Osteocyte (in vitro differentiated cells): Measurements from ENCODE around the gene ZC3H12D. TPM values are rescaled to one million over a fixed set of nuclear protein-coding genes. Genes with fewer than 3 reads are reported as not detected.
A peak's percentile ranks its signal among the peaks of the same experiment; 100 is the strongest.

ENCODE experiments used
- DNase-seq: peaks from one replicate; pipeline ENCODE4 v3.0.0; 2021; ENCODE audit warnings: mixed read lengths; ENCODE audit not compliant: unreplicated experiment; ENCODE audit errors: extremely low spot score
- H3K27ac Mint-ChIP-seq: one replicate; pipeline ENCODE4 v1.8.0; 2021; ENCODE audit warnings: mild to moderate bottlenecking, mixed read lengths; ENCODE audit not compliant: unreplicated experiment
- H3K27me3 Mint-ChIP-seq: one replicate; pipeline ENCODE4 v1.8.0; 2021; ENCODE audit warnings: mixed read lengths; ENCODE audit not compliant: unreplicated experiment
- H3K36me3 Mint-ChIP-seq: one replicate; pipeline ENCODE4 v1.8.0; 2021; ENCODE audit warnings: mixed read lengths; ENCODE audit not compliant: unreplicated experiment
- H3K4me1 Mint-ChIP-seq: one replicate; pipeline ENCODE4 v1.8.0; 2021; ENCODE audit warnings: mixed read lengths; ENCODE audit not compliant: unreplicated experiment
- H3K4me3 Mint-ChIP-seq: one replicate; pipeline ENCODE4 v1.8.0; 2021; ENCODE audit warnings: mild to moderate bottlenecking, moderate library complexity, mixed read lengths; ENCODE audit not compliant: unreplicated experiment
- H3K9me3 Mint-ChIP-seq: one replicate; pipeline ENCODE4 v1.8.0; 2021; ENCODE audit warnings: mixed read lengths; ENCODE audit not compliant: unreplicated experiment
- CTCF ChIP-seq: fragments of 200-600 bp; sonication (generic); IDR thresholded peaks from 2 replicates; pipeline ENCODE4 v1.5.0; 2021; ENCODE audit warnings: antibody characterized with exemption, mild to moderate bottlenecking, moderate library complexity
- total RNA-seq: library from RNA; stranded (reverse); gene quantifications from 2 replicates; pipeline ENCODE4 v1.2.1, GENCODE V29; 2021

Gene ZC3H12D
- total RNA-seq, 1 donor from 2014 or later = not detected

GRCh38 chr6:149436647-149437046 is 48.2 kb downstream of the ZC3H12D start:
- no peak overlapping the region for H3K4me3 Mint-ChIP-seq
- no peak overlapping the region for H3K27ac Mint-ChIP-seq
- no peak for TF ChIP-seq CTCF
- H3K36me3 Mint-ChIP-seq = no peaks in the 10 kb centered on the region
- H3K9me3 Mint-ChIP-seq = no peaks in the 10 kb centered on the region
- H3K27me3 Mint-ChIP-seq = no peaks in the 10 kb centered on the region
- DNase-seq = no peak
- H3K4me1 Mint-ChIP-seq = peaks cover 8% of the 10 kb centered on the region

- DNase-seq = no peak
- no peak overlapping the region for H3K27ac Mint-ChIP-seq
- H3K9me3 Mint-ChIP-seq = no peaks in the 10 kb centered on the region
- no peaks in the 10 kb centered on the region for H3K27me3 Mint-ChIP-seq
- no peak overlapping the region for H3K4me3 Mint-ChIP-seq
- H3K36me3 Mint-ChIP-seq = no peaks in the 10 kb centered on the region
- peaks cover 6% of the 10 kb centered on the region for H3K4me1 Mint-ChIP-seq
- no peak for TF ChIP-seq CTCF
Measured at GRCh38 chr6:149435919-149436586, 48.8 kb downstream of the ZC3H12D start.

GRCh38 chr6:149433881-149434280 is 50.9 kb downstream of the ZC3H12D start:
- peaks cover 4% of the 10 kb centered on the region for H3K4me1 Mint-ChIP-seq
- H3K4me3 Mint-ChIP-seq = no peak overlapping the region
- no peaks in the 10 kb centered on the region for H3K9me3 Mint-ChIP-seq
- no peak overlapping the region for H3K27ac Mint-ChIP-seq
- no peaks in the 10 kb centered on the region for H3K36me3 Mint-ChIP-seq
- no peak for TF ChIP-seq CTCF
- no peaks in the 10 kb centered on the region for H3K27me3 Mint-ChIP-seq
- no peak for DNase-seq

GRCh38 chr6:149433405-149433804 is 51.4 kb downstream of the ZC3H12D start:
- DNase-seq = no peak
- H3K4me1 Mint-ChIP-seq = peaks cover 4% of the 10 kb centered on the region
- no peaks in the 10 kb centered on the region for H3K36me3 Mint-ChIP-seq
- H3K4me3 Mint-ChIP-seq = no peak overlapping the region
- no peaks in the 10 kb centered on the region for H3K27me3 Mint-ChIP-seq
- no peak for TF ChIP-seq CTCF
- H3K27ac Mint-ChIP-seq = no peak overlapping the region
- no peaks in the 10 kb centered on the region for H3K9me3 Mint-ChIP-seq

- no peaks in the 10 kb centered on the region for H3K27me3 Mint-ChIP-seq
- peak; percentile 99 for TF ChIP-seq CTCF
- no peaks in the 10 kb centered on the region for H3K9me3 Mint-ChIP-seq
- H3K4me3 Mint-ChIP-seq = peak overlapping the region; percentile 55
- DNase-seq = peak; percentile 93
- H3K27ac Mint-ChIP-seq = no peak overlapping the region
- H3K4me1 Mint-ChIP-seq = peaks cover 4% of the 10 kb centered on the region
- H3K36me3 Mint-ChIP-seq = no peaks in the 10 kb centered on the region
Measured at GRCh38 chr6:149431905-149432775, 52.7 kb downstream of the ZC3H12D start.
